B cell (primary cell): ENCODE measurements around the gene DLG2. TPM values are rescaled to one million over a fixed set of nuclear protein-coding genes. Genes with fewer than 3 reads are reported as not detected.

Source experiments
- ATAC-seq: fragments of 200-7000 bp; cut with Tn5 transposase; one replicate; pipeline ENCODE4 v1.10.0; 2021; ENCODE audit warnings: low read depth, mild to moderate bottlenecking, moderate number of reproducible peaks, moderate library complexity
- CTCF ChIA-PET: fragments of 350-600 bp; sonication (Branson Sonifier 250); formaldehyde crosslinking; loops from one replicate; lab custom pipeline; 2021; ENCODE audit warnings: antibody characterized with exemption, inconsistent platforms; lab: Charles Lee
- POLR2A ChIA-PET: fragments of 350-600 bp; sonication (Branson Sonifier 250); formaldehyde crosslinking; loops from one replicate; lab custom pipeline; 2021; ENCODE audit warnings: antibody characterized with exemption; lab: Charles Lee
- DNase-seq: peaks from one replicate; pipeline ENCODE4 v3.0.0; 2013
- H2AFZ ChIP-seq: 2 replicates; pipeline ENCODE4 v1.6.1; 2012; ENCODE audit warnings: mild to moderate bottlenecking, low read depth, low read length; ENCODE audit not compliant: insufficient read depth, poor library complexity, severe bottlenecking
- H3K27ac ChIP-seq, 2 donors: 1 replicate in 1 of 2; 2 replicates in 1 of 2; pipeline ENCODE4 v1.5.1; 2012 to 2013; ENCODE audit warnings: low read length in 2 of 2, mild to moderate bottlenecking in 2 of 2, moderate library complexity in 1 of 2
- H3K27me3 ChIP-seq, 4 experiments: fragments of 200-600 bp in 1 of 4; sonication (generic) in 1 of 4; replicated peaks in 1 of 4; 1 replicate in 2 of 4; 2 replicates in 2 of 4; pipeline versions ENCODE4 v1.6.1 to v1.7.0; 2013 to 2016; ENCODE audit warnings: low read length in 3 of 4, mild to moderate bottlenecking in 2 of 4, mixed read lengths in 1 of 4, moderate library complexity in 1 of 4; ENCODE audit not compliant: insufficient read depth in 4 of 4, control insufficient read depth in 3 of 4; ENCODE audit errors: control extremely low read depth in 1 of 4
- H3K36me3 ChIP-seq, 2 experiments: replicated peaks in 1 of 2; 1 replicate in 1 of 2; 2 replicates in 1 of 2; pipeline versions ENCODE4 v1.6.1 to v1.7.1; 2013; ENCODE audit warnings: low read length in 1 of 2; ENCODE audit not compliant: insufficient read depth in 2 of 2, control insufficient read depth in 1 of 2; ENCODE audit errors: control extremely low read depth in 1 of 2, extremely low read depth in 1 of 2
- H3K4me1 ChIP-seq, 2 donors: fragments of 200-600 bp in 1 of 2; sonication (generic) in 1 of 2; 1 replicate in 1 of 2; 2 replicates in 1 of 2; pipeline versions ENCODE4 v1.5.1 to v1.6.1; 2013 to 2017; ENCODE audit warnings: low read length in 2 of 2; ENCODE audit not compliant: control insufficient read depth in 2 of 2, insufficient read depth in 2 of 2
- H3K4me2 ChIP-seq: replicated peaks from 2 replicates; pipeline ENCODE3; 2012; ENCODE audit warnings: mild to moderate bottlenecking, low read depth, low read length; ENCODE audit not compliant: poor library complexity, severe bottlenecking
- H3K4me3 ChIP-seq, 5 experiments: fragments of 200-600 bp in 1 of 5; sonication (generic) in 1 of 5; 1 replicate in 3 of 5; 2 replicates in 2 of 5; pipeline versions ENCODE4 v1.5.1 to v1.7.0; 2011 to 2016; ENCODE audit warnings: low read length in 4 of 5, mild to moderate bottlenecking in 4 of 5, low read depth in 2 of 5, control low read depth in 1 of 5, moderate library complexity in 1 of 5; ENCODE audit not compliant: insufficient read depth in 1 of 5; ENCODE audit errors: control extremely low read depth in 1 of 5, extremely low read depth in 1 of 5
- H3K79me2 ChIP-seq: fragments of 200-600 bp; sonication (generic); one replicate; pipeline ENCODE4 v1.6.0; 2016; ENCODE audit warnings: low read length; ENCODE audit not compliant: control insufficient read depth, insufficient read depth
- H3K9ac ChIP-seq: fragments of 200-600 bp; sonication (generic); 2 replicates; pipeline ENCODE4 v1.6.1; 2017; ENCODE audit warnings: mild to moderate bottlenecking, low read length, moderate library complexity
- H3K9me3 ChIP-seq, 3 donors: one replicate each; pipeline versions ENCODE4 v1.6.1 to v1.7.1; 2013; ENCODE audit warnings: low read length in 2 of 3; ENCODE audit not compliant: control insufficient read depth in 2 of 3, insufficient read depth in 1 of 3; ENCODE audit errors: control extremely low read depth in 1 of 3
- H4K20me1 ChIP-seq: 2 replicates; pipeline ENCODE4 v1.6.0; 2012; ENCODE audit warnings: mild to moderate bottlenecking, low read length; ENCODE audit not compliant: insufficient read depth, control insufficient read depth, poor library complexity, severe bottlenecking
- H3K27ac Mint-ChIP-seq: one replicate; pipeline ENCODE4 v1.8.0; 2021; ENCODE audit warnings: mixed read lengths
- H3K27me3 Mint-ChIP-seq: one replicate; pipeline ENCODE4 v1.8.0; 2021; ENCODE audit warnings: mixed read lengths
- H3K4me1 Mint-ChIP-seq: one replicate; pipeline ENCODE4 v1.8.0; 2021; ENCODE audit warnings: mixed read lengths
- H3K4me3 Mint-ChIP-seq: one replicate; pipeline ENCODE4 v1.8.0; 2021; ENCODE audit warnings: mixed read lengths
- H3K9me3 Mint-ChIP-seq: one replicate; pipeline ENCODE4 v1.8.0; 2022; ENCODE audit warnings: mixed read lengths; ENCODE audit not compliant: insufficient read depth
- CTCF ChIP-seq: fragments of 200-600 bp; IDR thresholded peaks from one replicate; pipeline ENCODE4 v1.8.0; 2022; ENCODE audit warnings: antibody characterized with exemption, mild to moderate bottlenecking
- EZH2 ChIP-seq: IDR thresholded peaks from 2 replicates; pipeline ENCODE4 v1.6.1; 2012; ENCODE audit warnings: borderline replicate concordance, low read depth, mild to moderate bottlenecking, moderate library complexity, low read length; ENCODE audit not compliant: insufficient read depth, poor library complexity, severe bottlenecking
- WGBS: methylation state at CpG from one replicate; pipeline ENCODE4 v1.1.5; 2013; ENCODE audit warnings: missing lambda C conversion rate; ENCODE audit not compliant: insufficient coverage; 5-methylcytosine and 5-hydroxymethylcytosine counted together
- intact Hi-C: fragments of 100-400 bp; cut with micrococcal nuclease; formaldehyde crosslinking; loops from one replicate; pipeline ENCODE4 v1.10.0; 2022
- polyA plus RNA-seq: library from polyadenylated mRNA; depleted of rRNA; stranded (reverse); fragments of >200 nt; gene quantifications from 2 replicates; pipeline ENCODE4 v1.2.3, GENCODE V29; 2012
- total RNA-seq, 2 donors: library from RNA; stranded (reverse); fragments of 120-200 nt in 1 of 2; gene quantifications; 1 replicate in 1 of 2; 2 replicates in 1 of 2; pipeline versions ENCODE4 v1.2.3 to v1.2.4, GENCODE V29; 2013 to 2022

Gene DLG2
- total and polyA plus RNA-seq, 2 donors (not counting 1 experiment from before 2014, with no cell fraction given): 0.54 to 5.4 TPM

GRCh38 chr11:83566950-83567349 is 2060.2 kb downstream of the DLG2 start:
- ATAC-seq (no peak), DNase-seq (no peak)
- Mint-ChIP-seq H3K4me1 (no peaks in the 10 kb centered on the region), H3K9me3 (no peaks in the 10 kb centered on the region), H3K27ac (no peak overlapping the region), H3K27me3 (peaks cover 25% of the 10 kb centered on the region), H3K4me3 (no peak overlapping the region)
- intact Hi-C loops: no loop called here
- H3K79me2 ChIP-seq: no peaks in the 10 kb centered on the region
- H3K9me3 ChIP-seq: no peaks in the 10 kb centered on the region
- TF ChIP-seq CTCF: no peak
- H3K27me3 ChIP-seq: peaks cover 0 to 9% (median 0%) of the 10 kb centered on the region in 4 experiments
- H3K4me1 ChIP-seq: no peaks in the 10 kb centered on the region
- POLR2A ChIA-PET: no interaction called here
- CTCF ChIA-PET: no interaction called here
- no peaks in the 10 kb centered on the region for H3K36me3 ChIP-seq
- H3K4me3 ChIP-seq: no peak overlapping the region
- H3K4me2 ChIP-seq: no peak overlapping the region
- H4K20me1 ChIP-seq: no peaks in the 10 kb centered on the region
- H3K9ac ChIP-seq: no peak overlapping the region
- 94% methylated on average over 2 of the region's 4 CpGs for WGBS
- H2AFZ ChIP-seq: no peak overlapping the region
- H3K27ac ChIP-seq: no peak overlapping the region

- H3K9me3 ChIP-seq: no peaks in the 10 kb centered on the region
- CTCF ChIA-PET: no interaction called here
- Mint-ChIP-seq H3K4me1 (no peaks in the 10 kb centered on the region), H3K4me3 (no peak overlapping the region), H3K9me3 (no peaks in the 10 kb centered on the region), H3K27me3 (peaks cover 21% of the 10 kb centered on the region), H3K27ac (no peak overlapping the region)
- no peaks in the 10 kb centered on the region for H4K20me1 ChIP-seq
- DNase-seq: no peak
- no peak overlapping the region for H3K9ac ChIP-seq
- no peak overlapping the region for H2AFZ ChIP-seq
- WGBS: no CpG with 5 or more reads among the region's 1 CpG
- no peak overlapping the region for H3K4me3 ChIP-seq
- H3K79me2 ChIP-seq: no peaks in the 10 kb centered on the region
- H3K4me2 ChIP-seq: no peak overlapping the region
- H3K4me1 ChIP-seq: no peaks in the 10 kb centered on the region
- no peaks in the 10 kb centered on the region for H3K36me3 ChIP-seq
- no peak for TF ChIP-seq CTCF
- no peak for TF ChIP-seq EZH2
- intact Hi-C loops: no loop called here
- peaks cover 0 to 5% (median 0%) of the 10 kb centered on the region in 4 experiments for H3K27me3 ChIP-seq
- no peak overlapping the region for H3K27ac ChIP-seq
- POLR2A ChIA-PET: no interaction called here
- no peak for ATAC-seq
Observed at GRCh38 chr11:83564870-83565269, 2062.3 kb downstream of the DLG2 start.
